ENCODE results near the gene BTG4. TPM values are rescaled to one million over a fixed set of nuclear protein-coding genes. Genes with fewer than 3 reads are reported as not detected.
A peak's percentile ranks its signal among the peaks of the same experiment; 100 is the strongest.

BTG4 gene
- not detected in 2 replicates for total RNA-seq (2011; cell fraction: chromatin; rRNA removed; ENCODE audit: low replicate concordance)
- not detected in 2 replicates for total RNA-seq (2011; cell fraction: nucleolus; rRNA removed)
- total RNA-seq (2011; cell fraction: nucleoplasm; rRNA removed), result not detected in 2 replicates
- total RNA-seq (2014; rRNA removed) (not detected in 2 replicates), total RNA-seq (2014; rRNA removed; fragmentation: Illumina TruSeq; extraction: Trizol) (not detected in 2 replicates), total RNA-seq (2015; rRNA removed; fragmentation: Illumina TruSeq; extraction: Trizol) (not detected in 2 replicates), total RNA-seq (2021) (not detected in 2 replicates), polyA plus RNA-seq (2011; rRNA removed) (not detected in 2 replicates), polyA plus RNA-seq (2014; fragmentation: Illumina TruSeq; extraction: Trizol) (not detected in 2 replicates), polyA plus RNA-seq (2014; fragmentation: Nextera tagmentation; extraction: Ambion mirVana) (not detected), polyA plus RNA-seq (2014; rRNA removed) (not detected in 2 replicates), polyA minus RNA-seq (2011; rRNA and poly(A)+ RNA removed) (not detected in 2 replicates), Bru-seq, nascent RNA (percentile 6 among the genes with signal in this experiment), BruChase-seq, experiment 1, labeled RNA remaining after a 2-hour chase (percentile 2 among the genes with signal in this experiment), BruChase-seq, experiment 2, labeled RNA remaining after a 6-hour chase (percentile 12 among the genes with signal in this experiment)
- not detected in 2 replicates for polyA plus RNA-seq (2011; cell fraction: cytosol; rRNA removed)
- polyA plus RNA-seq (2011; cell fraction: nucleus; rRNA removed), result not detected in 2 replicates
- not detected in 2 replicates for polyA plus RNA-seq (2012)
- polyA minus RNA-seq (2011; cell fraction: cytosol; rRNA and poly(A)+ RNA removed), result not detected in 2 replicates
- polyA minus RNA-seq (2011; cell fraction: nucleus; rRNA and poly(A)+ RNA removed), result not detected in 2 replicates
- long read RNA-seq, experiment 1, partial matches to known transcripts, result 0 of 1 reads
- long read RNA-seq, experiment 1, other reads (novel, unspliced or antisense), result 1 of 1 reads
- long read RNA-seq, experiment 2, result 0 reads
- long read RNA-seq, experiment 3, result 0 reads

DNA sequence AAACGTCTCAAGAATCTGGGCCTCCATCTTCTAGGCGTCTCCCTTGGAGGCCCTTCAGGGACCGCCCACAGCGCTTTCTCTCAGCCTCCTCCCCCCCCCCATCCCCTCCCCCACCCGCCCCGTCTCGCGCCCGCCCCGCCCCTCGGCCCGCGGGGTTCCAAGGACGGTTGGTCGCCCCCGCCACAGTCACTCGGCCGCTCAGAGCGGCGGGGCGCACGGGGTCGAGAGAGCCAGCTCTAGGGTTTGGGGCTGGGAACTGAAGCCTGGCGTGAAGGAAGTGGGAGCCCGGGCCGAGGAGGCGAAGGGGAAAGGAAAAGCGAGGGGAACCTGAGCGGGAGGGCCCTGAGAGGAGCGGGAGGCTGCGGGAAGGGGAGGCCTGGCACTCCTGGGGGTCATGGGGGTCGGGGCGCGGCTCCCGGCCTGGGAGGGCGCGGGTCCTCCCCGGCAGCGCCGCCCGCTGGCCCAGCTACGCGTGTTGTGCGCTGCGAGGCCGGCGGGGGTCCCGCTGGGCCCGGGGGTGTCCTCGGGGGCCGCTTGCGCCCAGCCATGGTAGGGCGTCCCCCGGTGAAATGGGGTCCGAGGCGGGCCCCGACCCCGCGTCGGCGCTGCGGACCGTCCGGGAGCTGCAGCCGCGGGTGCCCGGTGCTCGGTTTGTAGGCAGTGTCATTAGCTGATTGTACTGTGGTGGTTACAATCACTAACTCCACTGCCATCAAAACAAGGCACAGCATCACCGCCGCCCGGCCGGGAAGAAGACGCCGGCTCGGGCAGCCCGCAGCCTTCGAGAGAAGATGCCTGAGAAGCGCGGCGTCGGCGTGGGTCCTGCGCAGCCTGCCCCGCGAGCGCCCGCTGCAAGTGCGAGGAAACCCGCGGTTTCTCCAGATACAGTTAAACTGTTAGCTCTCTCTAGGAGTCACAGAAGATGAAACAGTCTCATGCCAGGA, at the start of gene BTG4:
Gene BTG4 (minus strand): TSS at position 91 of the 944 bp plus-strand sequence. CDS start 13,610 bp downstream, outside the sequence.
- Histone ChIP-seq H3K79me2 (ENCODE audit: control insufficient read depth, insufficient read depth, low read length) (no peaks in the 10 kb centered on the region), H3K4me1 (replicated peaks in 1 of 2; ENCODE audit: control insufficient read depth in 2 of 2, insufficient read depth in 2 of 2, low read length in 2 of 2) (peaks cover 0 to 9% of the 10 kb centered on the region in 2 experiments; a peak in 3 of 5 replicates), H3K4me2 (ENCODE audit: insufficient read depth, low read length) (peak within 1 kb of the TSS; percentile 34; the same call in 1 of the 2 replicates), H3K27ac (ENCODE audit: extremely low read depth, low read depth, low read length) (no peak within 1 kb of the TSS), H3K36me3 (ENCODE audit: control insufficient read depth, insufficient read depth, low read length) (no peaks in the 10 kb centered on the region), H3K27me3 (ENCODE audit: control insufficient read depth in 2 of 2, insufficient read depth in 2 of 2, low read length in 2 of 2) (peaks cover 11 to 15% of the 10 kb centered on the region in 2 experiments; a peak in 4 of 5 replicates), H3K4me3 (peak within 1 kb of the TSS; percentile 27; the same call in 1 of the 2 replicates), H3K9me3 (replicated peaks; ENCODE audit: control insufficient read depth, insufficient read depth, low read depth, low read length) (no peaks in the 10 kb centered on the region), H2AFZ (ENCODE audit: low read depth, low read length) (peak within 1 kb of the TSS; percentile 41; the same call in 1 of the 2 replicates), H3K9ac (ENCODE audit: insufficient read depth in 1 of 2, low read depth in 2 of 2, low read length in 2 of 2) (peak within 1 kb of the TSS in 1 of 2 experiments; percentile 55; a peak in 1 of 4 replicates), H4K20me1 (replicated peaks; ENCODE audit: control insufficient read depth, insufficient read depth, low read length) (no peaks in the 10 kb centered on the region), H3K9me1 (ENCODE audit: control insufficient read depth, insufficient read depth, low read length) (no peaks in the 10 kb centered on the region)
- DNase-seq (ENCODE audit: extremely low read depth in 1 of 4, low spot score in 3 of 4), result peak; percentile 17 to 60 (median 44)
- in situ Hi-C loops (cut with MboI) (no loop called here), intact Hi-C loops (cut with micrococcal nuclease) (no loop called here)
- no TSS peak for BruUV-seq (replicated peaks)
- WGBS (ENCODE audit: insufficient coverage, low coverage, missing lambda C conversion rate), result 18% methylated on average over 44 of the region's 90 CpGs
- POLR2A ChIA-PET, result no interaction called here
- TF ChIP-seq MAZ (CRISPR knock-in tag; conservative IDR thresholded peaks at IDR 0.05 in 1 of 2, IDR thresholded peaks at IDR 0.05 in 1 of 2) (0 out of 4 replicates have a peak, but pooled peaks of 1 of the 2 experiments have one; percentile 19), ZNF830 (CRISPR knock-in tag; IDR thresholded peaks at IDR 0.05) (no peak), ZBTB7A (IDR thresholded peaks at IDR 0.05; ENCODE audit: borderline replicate concordance, control insufficient read depth, low read depth, low read length) (peak; percentile 69; the same call in 1 of the 2 replicates), POLR2G (IDR thresholded peaks at IDR 0.05; ENCODE audit: low read depth, low read length) (0 out of 2 replicates have a peak, but pooled peaks have one; percentile 33), SLC30A9 (CRISPR knock-in tag; IDR thresholded peaks at IDR 0.05) (no peak)
- CTCF ChIA-PET (ENCODE audit: low intra/inter-chr PET ratio), result no interaction called here
- no peak for FAIRE-seq
- ATAC-seq, result peak; percentile 81

All from K562 (cell line).